HUDEP-2 (cell line): ENCODE results near the gene IL11RA.
"Not testable (repeated sequence)": the region's sequence is repeated elsewhere in the genome, so short reads cannot be mapped to it uniquely, and the experiment has no call there.

Source experiments
- DNase-seq, 76 experiments: peaks; one replicate each; lab custom pipeline; 2025; ENCODE audit not compliant: unreplicated experiment in 76 of 76; lab: John Stamatoyannopoulos, UW

The IL11RA gene

DNA sequence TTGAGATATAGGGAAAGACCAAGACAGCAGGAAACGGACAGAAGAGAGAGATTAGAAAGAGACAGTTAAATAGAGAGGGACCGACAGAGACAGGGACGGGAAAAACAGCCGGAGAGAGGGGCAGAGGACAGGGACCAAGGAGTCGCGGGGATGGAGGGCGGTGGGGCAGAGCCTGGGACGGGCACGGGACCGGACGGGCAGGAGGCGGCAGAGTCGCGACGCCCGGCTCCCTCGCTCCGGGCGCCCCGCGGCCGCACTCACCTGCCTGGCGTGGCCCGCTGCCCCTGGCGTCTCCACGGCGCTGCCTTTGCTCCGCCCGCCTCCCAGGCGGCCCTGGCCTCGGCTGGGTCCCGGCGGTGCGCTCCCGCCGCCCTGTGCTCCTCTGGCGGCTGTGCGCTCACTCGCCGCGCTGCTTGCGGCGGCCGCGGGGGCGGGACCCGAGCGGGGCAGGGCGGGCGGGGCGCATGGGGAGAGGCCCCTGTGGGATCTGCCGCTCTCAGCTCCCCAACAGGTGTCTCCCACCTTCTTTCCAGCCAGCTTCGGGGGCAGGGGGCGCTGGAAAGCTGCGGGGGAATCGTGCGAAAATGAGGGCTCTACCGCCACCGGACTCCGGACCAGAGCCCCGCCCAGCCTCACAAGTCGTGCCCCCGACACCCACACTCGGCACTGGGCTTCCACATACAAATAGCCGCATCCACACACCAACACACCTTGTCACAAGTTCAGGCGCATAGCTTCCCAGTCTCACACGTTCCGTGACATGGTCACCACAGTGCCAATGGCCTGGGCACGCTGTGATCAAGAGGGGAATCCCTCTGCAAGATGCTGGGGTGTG lies 23.1 kb upstream of the IL11RA start, which contains the start of gene ARID3C:
ARID3C (minus strand) TSS at position 411 of the 835 bp plus-strand sequence. CDS start 1,052 bp downstream, outside the sequence.
- peak in 15 of 76 experiments; percentile 6 to 34 (median 21) for DNase-seq

GRCh38 chr9:34629491-34629808 lies 22.5 kb upstream of the IL11RA start:
- DNase-seq = no peak

DNA sequence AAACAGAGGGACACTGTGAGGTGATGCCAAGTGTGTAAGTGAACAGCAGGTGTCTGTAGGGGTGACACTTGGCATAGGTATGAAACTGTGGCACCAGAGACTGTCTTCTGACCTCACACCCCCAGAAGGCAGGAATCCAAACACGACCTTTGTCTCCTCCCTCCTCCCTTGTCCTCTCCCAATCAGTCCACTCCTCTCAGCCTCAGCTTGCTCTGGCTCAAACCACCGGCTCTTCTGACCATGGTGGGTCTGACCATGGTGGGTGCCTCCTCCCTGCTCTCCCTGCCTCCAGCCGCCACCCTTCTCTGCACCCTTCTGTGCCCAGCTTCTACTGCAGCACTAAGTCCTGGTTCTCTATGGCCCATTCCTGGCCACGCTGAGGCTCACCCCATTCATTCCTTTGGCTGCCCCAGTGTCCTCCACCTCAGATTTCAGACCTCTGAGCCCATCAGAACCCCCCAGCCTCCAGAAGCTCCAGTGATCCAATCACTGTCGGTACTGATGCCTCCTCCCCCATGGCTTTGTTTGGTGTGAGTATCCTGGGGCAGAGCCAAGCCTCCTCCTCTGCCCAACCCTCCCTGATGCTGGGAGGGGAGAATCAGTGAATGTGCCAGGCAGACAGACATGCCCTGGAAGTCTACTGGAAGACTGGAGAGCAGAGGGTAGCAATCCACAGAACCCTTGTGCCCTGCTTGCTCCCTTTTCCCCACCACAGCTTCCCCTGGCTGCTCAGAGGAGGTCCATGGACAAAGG lies 21.4 kb upstream of the IL11RA start:
- peak in 1 of 76 experiments; percentile 9 for DNase-seq

- DNase-seq = no peak
Observed at GRCh38 chr9:34633166-34633565, 18.8 kb upstream of the IL11RA start.

DNA sequence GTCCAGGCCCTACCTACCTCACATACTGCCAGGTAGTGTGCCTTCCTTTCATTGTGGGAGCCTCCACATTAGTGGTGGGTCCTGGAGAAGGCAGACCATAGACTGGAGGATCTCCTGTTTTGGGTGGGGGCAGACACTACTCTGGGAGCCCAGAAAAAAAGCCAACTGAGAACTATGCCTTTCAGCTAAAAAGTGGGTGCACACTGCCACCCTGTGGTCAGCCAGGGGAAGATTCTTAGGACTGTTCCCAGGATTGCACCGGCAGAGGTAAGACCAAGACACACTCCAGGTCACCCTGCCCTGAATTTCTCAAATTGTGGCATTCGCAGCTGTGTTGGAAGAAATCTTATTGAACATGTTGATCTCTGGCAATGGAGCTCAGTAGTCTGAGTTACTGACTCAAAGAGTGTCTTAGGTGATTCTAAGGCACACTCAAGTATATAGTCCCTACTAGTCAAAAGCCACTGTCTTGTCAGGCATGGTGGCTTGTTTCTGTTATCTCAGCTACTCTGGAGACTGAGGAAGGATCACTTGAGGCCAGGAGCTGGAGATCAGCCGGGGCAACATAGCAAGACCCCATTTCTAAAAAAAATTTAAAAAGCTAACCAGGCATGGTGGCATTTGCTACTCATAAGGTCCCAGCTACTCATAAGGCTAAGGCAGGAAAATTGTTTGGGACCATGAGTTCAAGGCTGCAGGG lies 18.0 kb upstream of the IL11RA start:
- peak in 69 of 76 experiments; percentile 14 to 81 (median 57) for DNase-seq

DNA sequence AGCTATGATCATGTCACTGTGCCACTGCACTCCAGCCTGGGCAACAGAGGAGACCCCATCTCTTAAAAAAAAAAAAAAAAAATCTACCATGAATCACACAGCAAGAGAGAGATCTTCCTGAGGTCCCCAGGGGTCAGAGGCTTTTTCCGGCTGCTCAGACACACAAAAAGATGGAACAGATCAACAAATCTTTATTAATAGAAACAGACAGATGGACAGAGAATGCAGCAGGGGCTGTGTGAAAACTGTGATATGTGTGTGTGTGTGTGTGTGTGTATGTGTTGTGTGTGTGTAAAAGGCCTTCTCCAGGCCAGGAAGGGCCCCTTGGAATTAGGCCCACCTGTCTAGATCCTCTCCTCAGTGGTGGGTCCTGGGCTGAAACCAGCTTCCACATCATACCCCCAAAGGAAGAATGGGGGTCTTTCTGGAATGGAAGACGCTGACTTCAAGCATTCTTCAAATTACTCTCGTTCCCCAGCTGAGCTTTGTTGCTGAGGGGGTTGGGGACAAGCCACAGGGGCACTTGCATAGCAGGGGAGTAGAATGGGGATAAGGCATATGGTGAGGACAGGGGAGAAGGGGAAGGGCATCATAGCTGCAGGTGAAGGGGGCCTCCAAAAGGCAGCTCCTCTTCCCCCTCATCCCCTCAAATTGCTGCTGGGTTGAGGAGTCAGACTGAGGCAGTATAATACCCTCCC lies 17.3 kb upstream of the IL11RA start:
- DNase-seq = no peak

GRCh38 chr9:34635556-34635955 lies 16.4 kb upstream of the IL11RA start:
- no peak for DNase-seq

GRCh38 chr9:34636791-34637355 lies 15.1 kb upstream of the IL11RA start:
- peak in 16 of 76 experiments; percentile 11 to 68 (median 44) for DNase-seq

DNA sequence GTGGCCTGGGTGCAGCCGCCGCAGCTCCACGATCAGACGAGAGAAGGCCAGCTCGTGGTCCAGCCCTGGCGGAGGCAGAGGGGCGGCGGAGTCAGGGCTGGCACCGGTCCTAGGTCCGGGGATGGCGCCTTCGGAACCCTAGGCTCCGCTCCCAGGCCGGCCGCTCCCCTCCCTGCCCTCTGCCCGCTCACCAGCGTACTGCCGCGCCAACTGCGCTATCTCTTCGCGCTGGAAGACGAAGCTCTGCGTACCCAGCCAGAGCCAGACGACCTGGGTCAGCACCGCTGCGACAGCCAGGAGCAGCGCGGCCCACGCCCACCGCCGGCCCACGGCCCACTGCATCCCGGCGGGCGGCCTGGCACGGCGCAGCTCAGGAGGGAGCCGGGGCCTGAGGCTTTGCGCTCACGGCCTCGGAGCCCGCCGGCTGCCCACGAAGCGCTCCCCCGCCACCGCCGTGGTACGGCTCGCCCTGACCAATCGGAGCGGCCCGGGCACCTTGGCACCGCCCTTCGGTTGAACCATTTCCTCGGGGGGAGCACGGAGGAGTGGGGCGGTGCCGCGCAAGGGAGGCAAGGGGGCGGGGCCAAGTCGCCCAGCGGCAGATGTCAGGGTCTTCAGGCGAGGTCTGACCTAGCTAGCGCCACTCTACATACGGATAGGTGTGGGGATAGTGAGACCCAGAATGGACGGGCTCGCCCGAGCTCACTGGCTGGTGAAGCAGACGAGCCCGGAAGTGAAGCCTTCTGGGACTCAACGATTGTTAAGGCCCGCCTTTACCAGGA lies 14.4 kb upstream of the IL11RA start, which contains the start of gene SIGMAR1:
SIGMAR1 (minus strand) TSS at position 432 of the 782 bp plus-strand sequence; CDS start at position 342, 90 bp downstream.
- DNase-seq = peak; percentile 10 to 95 (median 88)

GRCh38 chr9:34638138-34638445 lies 13.9 kb upstream of the IL11RA start:
- no peak for DNase-seq

GRCh38 chr9:34639322-34639721 lies 12.7 kb upstream of the IL11RA start:
- DNase-seq = not testable (repeated sequence)

DNA sequence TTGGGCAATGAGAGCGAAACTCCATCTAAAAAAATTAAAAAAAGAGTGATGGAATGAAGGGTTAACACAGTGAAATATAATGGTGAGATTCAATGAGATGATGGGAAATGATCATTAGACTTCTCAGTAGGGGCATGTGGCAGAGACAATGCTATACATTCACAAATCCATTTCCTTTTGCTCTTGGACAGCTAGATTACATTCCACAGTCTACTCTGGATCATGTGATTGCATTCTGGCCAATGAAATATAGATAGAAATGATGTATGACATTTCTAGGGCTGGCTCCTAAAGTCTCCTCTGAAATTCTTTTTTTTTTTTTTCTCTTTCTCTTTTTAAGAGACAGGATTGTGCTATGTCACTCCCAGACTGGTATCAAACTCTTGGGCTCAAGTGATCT lies 9.3 kb upstream of the IL11RA start:
- no peak for DNase-seq

- no peak for DNase-seq
Observed at GRCh38 chr9:34644766-34645314, 7.1 kb upstream of the IL11RA start.

GRCh38 chr9:34646211-34647083 lies 5.5 kb upstream of the IL11RA start, which contains the start of gene GALT:
GALT (plus strand) TSS chr9:34646675; CDS start chr9:34646705, 30 bp downstream.
- DNase-seq = peak in 74 of 76 experiments; percentile 54 to 97 (median 89)

GRCh38 chr9:34647084-34647403 lies 4.9 kb upstream of the IL11RA start:
- peak in 2 of 76 experiments; percentile 38 to 50 for DNase-seq

- DNase-seq = peak in 63 of 76 experiments; percentile 3 to 73 (median 42)
Observed at GRCh38 chr9:34647651-34648050, 4.3 kb upstream of the IL11RA start.

DNA sequence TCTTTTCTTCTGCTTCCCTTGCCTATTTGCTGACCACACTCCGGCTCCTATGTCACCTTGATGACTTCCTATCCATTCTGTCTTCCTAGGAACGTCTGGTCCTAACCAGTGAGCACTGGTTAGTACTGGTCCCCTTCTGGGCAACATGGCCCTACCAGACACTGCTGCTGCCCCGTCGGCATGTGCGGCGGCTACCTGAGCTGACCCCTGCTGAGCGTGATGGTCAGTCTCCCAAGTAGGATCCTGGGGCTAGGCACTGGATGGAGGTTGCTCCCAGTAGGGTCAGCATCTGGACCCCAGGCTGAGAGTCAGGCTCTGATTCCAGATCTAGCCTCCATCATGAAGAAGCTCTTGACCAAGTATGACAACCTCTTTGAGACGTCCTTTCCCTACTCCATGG lies 3.3 kb upstream of the IL11RA start:
- no peak for DNase-seq

DNA sequence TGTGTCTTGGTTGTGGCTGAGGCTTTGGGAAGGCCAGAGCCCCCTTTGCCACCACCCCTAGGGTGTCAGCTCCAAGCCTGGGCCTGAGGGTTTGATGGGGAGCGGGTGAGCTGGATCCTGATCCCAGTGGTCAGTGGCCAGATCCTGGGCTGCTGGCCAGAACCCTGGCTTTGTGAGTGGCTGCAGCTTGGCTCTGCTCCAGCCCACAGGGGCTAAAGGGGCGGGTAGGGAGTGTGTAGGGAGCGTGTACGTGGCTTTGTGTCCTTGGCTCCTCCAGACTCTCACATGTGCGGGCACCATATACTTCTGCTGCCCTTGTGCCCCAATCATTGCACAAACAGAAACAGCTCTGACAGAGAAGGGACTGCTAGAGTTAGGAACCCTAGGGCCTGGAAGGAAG lies 1.2 kb upstream of the IL11RA start:
- no peak for DNase-seq
